Astrocyte of the spinal cord (primary cell): ENCODE measurements around the gene TLR10.
A peak's percentile ranks its signal among the peaks of the same experiment; 100 is the strongest.

Experiments
- DNase-seq: peaks from one replicate; pipeline ENCODE4 v3.0.0; 2011; ENCODE audit warnings: low read depth, low spot score
- H3K4me3 ChIP-seq: 2 replicates; pipeline ENCODE4 v1.5.1; 2011; ENCODE audit warnings: low read depth, mild to moderate bottlenecking, low read length, moderate library complexity
- in situ Hi-C: cut with HindIII; loops from 2 replicates; pipeline ENCODE4 v1.10.0; 2017; ENCODE audit warnings: low sequenced_read_pairs
- TF ChIP-seq, protein P1 (sequence below): IDR thresholded peaks from 2 replicates; pipeline ENCODE4 v1.5.1; 2012; ENCODE audit warnings: low read depth, mild to moderate bottlenecking, low read length, inconsistent platforms

TLR10 gene

GRCh38 chr4:38757945-38758600, 24.7 kb downstream of the TLR10 start:
- TF ChIP-seq, protein P1, sequence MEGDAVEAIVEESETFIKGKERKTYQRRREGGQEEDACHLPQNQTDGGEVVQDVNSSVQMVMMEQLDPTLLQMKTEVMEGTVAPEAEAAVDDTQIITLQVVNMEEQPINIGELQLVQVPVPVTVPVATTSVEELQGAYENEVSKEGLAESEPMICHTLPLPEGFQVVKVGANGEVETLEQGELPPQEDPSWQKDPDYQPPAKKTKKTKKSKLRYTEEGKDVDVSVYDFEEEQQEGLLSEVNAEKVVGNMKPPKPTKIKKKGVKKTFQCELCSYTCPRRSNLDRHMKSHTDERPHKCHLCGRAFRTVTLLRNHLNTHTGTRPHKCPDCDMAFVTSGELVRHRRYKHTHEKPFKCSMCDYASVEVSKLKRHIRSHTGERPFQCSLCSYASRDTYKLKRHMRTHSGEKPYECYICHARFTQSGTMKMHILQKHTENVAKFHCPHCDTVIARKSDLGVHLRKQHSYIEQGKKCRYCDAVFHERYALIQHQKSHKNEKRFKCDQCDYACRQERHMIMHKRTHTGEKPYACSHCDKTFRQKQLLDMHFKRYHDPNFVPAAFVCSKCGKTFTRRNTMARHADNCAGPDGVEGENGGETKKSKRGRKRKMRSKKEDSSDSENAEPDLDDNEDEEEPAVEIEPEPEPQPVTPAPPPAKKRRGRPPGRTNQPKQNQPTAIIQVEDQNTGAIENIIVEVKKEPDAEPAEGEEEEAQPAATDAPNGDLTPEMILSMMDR, result peak; percentile 32
- H3K4me3 ChIP-seq, result no peak overlapping the region
- in situ Hi-C loops, result no loop called here
- no peak for DNase-seq

- TF ChIP-seq, protein P1, result no peak
- peak; percentile 98 for DNase-seq
- no peak overlapping the region for H3K4me3 ChIP-seq
- in situ Hi-C loops, result no loop called here
These were observed 29.6 kb downstream of the TLR10 start for GRCh38 chr4:38752941-38753806.

GRCh38 chr4:38752372-38752940, 30.3 kb downstream of the TLR10 start:
- no peak overlapping the region for H3K4me3 ChIP-seq
- DNase-seq, result peak; percentile 78
- TF ChIP-seq, protein P1, result no peak
- in situ Hi-C loops, result no loop called here

- TF ChIP-seq, protein P1, result no peak
- in situ Hi-C loops, result no loop called here
These were observed 31.3 kb downstream of the TLR10 start for GRCh38 chr4:38751341-38752010.

DNA sequence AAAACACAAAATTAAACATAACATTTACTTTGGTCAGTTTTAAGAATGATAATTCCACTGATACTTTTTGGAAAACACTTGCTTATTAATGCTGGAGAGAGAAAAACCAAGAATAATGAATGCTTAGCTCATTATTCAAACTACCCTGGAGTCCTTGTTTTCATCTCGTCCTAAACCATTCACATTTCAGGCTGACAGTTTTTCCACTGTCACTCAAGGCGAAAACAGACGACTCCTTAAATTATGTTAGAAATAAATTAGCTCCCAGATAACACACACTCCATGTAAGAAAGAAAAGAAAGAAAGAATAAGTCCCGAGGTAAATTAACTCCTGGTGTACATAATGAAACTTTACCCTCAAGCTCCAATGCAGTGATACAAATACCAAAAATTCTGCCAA, 33.5 kb downstream of the TLR10 start:
- H3K4me3 ChIP-seq, result no peak overlapping the region
- TF ChIP-seq, protein P1, result no peak
- in situ Hi-C loops, result no loop called here
- DNase-seq, result no peak

More at GRCh38 chr4:38751341-38752010, 31.3 kb downstream of the TLR10 start:
- DNase-seq, result no peak
- no peak overlapping the region for H3K4me3 ChIP-seq

- no peak for DNase-seq
- no peak overlapping the region for H3K4me3 ChIP-seq
- in situ Hi-C loops, result no loop called here
- TF ChIP-seq, protein P1, result no peak
These were observed 35.2 kb downstream of the TLR10 start for GRCh38 chr4:38747629-38748028.
